IMR-90 (cell line): Measurements from ENCODE around the gene PSME2.

Experiments used
- CEBPB ChIP-seq: IDR thresholded peaks from 2 replicates; pipeline ENCODE4 v1.6.1; 2012; ENCODE audit warnings: low read depth, low read length, improper control_type of control experiment
- CHD1 ChIP-seq: IDR thresholded peaks from 2 replicates; pipeline ENCODE4 v1.6.1; 2012; ENCODE audit warnings: low read depth, low read length, improper control_type of control experiment
- MAZ ChIP-seq: IDR thresholded peaks from 2 replicates; pipeline ENCODE4 v1.6.1; 2012; ENCODE audit warnings: low read depth, mild to moderate bottlenecking, low read length, improper control_type of control experiment, moderate library complexity, borderline replicate concordance
- MXI1 ChIP-seq: IDR thresholded peaks from 2 replicates; pipeline ENCODE4 v1.6.1; 2012; ENCODE audit warnings: low read depth, mild to moderate bottlenecking, low read length, moderate library complexity, borderline replicate concordance
- POLR2A ChIP-seq: IDR thresholded peaks from 2 replicates; pipeline ENCODE4 v1.6.1; 2012; ENCODE audit warnings: mild to moderate bottlenecking, low read depth, low read length
- RAD21 ChIP-seq: IDR thresholded peaks from 2 replicates; pipeline ENCODE4 v1.6.1; 2012; ENCODE audit warnings: low read length, improper control_type of control experiment
- RCOR1 ChIP-seq: IDR thresholded peaks from 2 replicates; pipeline ENCODE4 v1.6.1; 2012; ENCODE audit warnings: mild to moderate bottlenecking, low read length, improper control_type of control experiment; ENCODE audit not compliant: insufficient replicate concordance
- RFX5 ChIP-seq: IDR thresholded peaks from 2 replicates; pipeline ENCODE4 v1.8.0; 2012; ENCODE audit warnings: low read depth, mild to moderate bottlenecking, low read length, moderate library complexity
- SMC3 ChIP-seq: fragments of 150-350 bp; IDR thresholded peaks from 2 replicates; pipeline ENCODE4 v1.6.1; 2016; ENCODE audit warnings: low read depth, mild to moderate bottlenecking, antibody characterized with exemption, low read length, moderate library complexity
- TF ChIP-seq, protein P1 (sequence below): conservative IDR thresholded peaks from 2 replicates; pipeline ENCODE4 v1.5.1; 2012; ENCODE audit warnings: mild to moderate bottlenecking, low read depth, low read length, improper control_type of control experiment
- TF ChIP-seq, protein P2 (sequence below): fragments of 150-350 bp; IDR thresholded peaks from 2 replicates; pipeline ENCODE4 v1.6.1; 2016; ENCODE audit warnings: low read depth, mild to moderate bottlenecking, low read length, moderate library complexity, borderline replicate concordance

DNA sequence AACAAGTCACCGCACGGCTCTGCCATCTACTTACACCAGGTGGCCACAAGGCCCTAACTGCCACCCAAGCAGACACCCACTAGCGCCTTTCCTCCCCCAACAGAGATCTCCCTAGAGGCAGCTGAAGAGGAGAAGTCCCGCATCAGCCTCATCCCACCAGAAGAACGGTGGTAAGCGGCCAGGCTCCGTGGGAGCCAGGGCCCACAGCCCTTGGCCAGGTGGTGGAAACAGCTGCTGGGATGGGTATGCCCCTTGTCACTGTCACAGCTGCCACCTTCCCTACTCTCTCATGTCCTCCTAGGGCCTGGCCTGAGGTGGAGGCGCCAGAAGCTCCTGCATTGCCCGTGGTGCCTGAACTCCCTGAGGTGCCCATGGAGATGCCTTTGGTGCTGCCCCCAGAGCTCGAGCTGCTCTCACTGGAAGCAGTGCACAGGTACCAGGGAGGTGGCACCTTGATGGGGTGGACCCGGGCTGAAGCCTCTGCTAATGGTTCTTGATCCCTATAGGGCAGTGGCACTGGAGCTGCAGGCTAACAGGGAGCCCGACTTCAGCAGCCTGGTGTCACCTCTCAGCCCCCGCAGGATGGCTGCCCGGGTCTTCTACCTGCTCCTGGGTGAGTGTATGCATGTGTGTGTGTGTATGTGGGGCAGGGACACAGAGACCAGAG is 33.0 kb upstream of the PSME2 start:
- TF ChIP-seq, protein P1, sequence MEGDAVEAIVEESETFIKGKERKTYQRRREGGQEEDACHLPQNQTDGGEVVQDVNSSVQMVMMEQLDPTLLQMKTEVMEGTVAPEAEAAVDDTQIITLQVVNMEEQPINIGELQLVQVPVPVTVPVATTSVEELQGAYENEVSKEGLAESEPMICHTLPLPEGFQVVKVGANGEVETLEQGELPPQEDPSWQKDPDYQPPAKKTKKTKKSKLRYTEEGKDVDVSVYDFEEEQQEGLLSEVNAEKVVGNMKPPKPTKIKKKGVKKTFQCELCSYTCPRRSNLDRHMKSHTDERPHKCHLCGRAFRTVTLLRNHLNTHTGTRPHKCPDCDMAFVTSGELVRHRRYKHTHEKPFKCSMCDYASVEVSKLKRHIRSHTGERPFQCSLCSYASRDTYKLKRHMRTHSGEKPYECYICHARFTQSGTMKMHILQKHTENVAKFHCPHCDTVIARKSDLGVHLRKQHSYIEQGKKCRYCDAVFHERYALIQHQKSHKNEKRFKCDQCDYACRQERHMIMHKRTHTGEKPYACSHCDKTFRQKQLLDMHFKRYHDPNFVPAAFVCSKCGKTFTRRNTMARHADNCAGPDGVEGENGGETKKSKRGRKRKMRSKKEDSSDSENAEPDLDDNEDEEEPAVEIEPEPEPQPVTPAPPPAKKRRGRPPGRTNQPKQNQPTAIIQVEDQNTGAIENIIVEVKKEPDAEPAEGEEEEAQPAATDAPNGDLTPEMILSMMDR = no peak
- TF ChIP-seq, protein P2, sequence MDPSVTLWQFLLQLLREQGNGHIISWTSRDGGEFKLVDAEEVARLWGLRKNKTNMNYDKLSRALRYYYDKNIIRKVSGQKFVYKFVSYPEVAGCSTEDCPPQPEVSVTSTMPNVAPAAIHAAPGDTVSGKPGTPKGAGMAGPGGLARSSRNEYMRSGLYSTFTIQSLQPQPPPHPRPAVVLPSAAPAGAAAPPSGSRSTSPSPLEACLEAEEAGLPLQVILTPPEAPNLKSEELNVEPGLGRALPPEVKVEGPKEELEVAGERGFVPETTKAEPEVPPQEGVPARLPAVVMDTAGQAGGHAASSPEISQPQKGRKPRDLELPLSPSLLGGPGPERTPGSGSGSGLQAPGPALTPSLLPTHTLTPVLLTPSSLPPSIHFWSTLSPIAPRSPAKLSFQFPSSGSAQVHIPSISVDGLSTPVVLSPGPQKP = no peak
- TF ChIP-seq POLR2A (no peak), MAZ (no peak), CHD1 (no peak), SMC3 (no peak), MXI1 (no peak), RCOR1 (no peak), RAD21 (no peak), CEBPB (no peak), RFX5 (no peak)
